Body of pancreas (tissue), 4 donors: Measurements from ENCODE around the gene UPP2.

Experiments
- CTCF ChIP-seq, 7 experiments: fragments of 450-650 bp in 4 of 7; fragments of 200-600 bp in 3 of 7; sonication (generic) in 3 of 7; IDR thresholded peaks; one replicate each; pipeline ENCODE4 v1.5.1; 2016 to 2019; ENCODE audit warnings: antibody characterized with exemption in 7 of 7
- POLR2A ChIP-seq, 3 donors: fragments of 450-650 bp; IDR thresholded peaks; one replicate each; pipeline ENCODE4 v1.6.1; 2016; ENCODE audit warnings: antibody characterized with exemption in 3 of 3, mild to moderate bottlenecking in 2 of 3

- TF ChIP-seq CTCF (IDR thresholded peaks at IDR 0.05) (no peak), POLR2A (IDR thresholded peaks at IDR 0.05) (no peak)
Observed at GRCh38 chr2:158072361-158072760, 29.3 kb upstream of the UPP2 start.
